ENCODE measurements around the gene LAMA3.

LAMA3 gene

DNA sequence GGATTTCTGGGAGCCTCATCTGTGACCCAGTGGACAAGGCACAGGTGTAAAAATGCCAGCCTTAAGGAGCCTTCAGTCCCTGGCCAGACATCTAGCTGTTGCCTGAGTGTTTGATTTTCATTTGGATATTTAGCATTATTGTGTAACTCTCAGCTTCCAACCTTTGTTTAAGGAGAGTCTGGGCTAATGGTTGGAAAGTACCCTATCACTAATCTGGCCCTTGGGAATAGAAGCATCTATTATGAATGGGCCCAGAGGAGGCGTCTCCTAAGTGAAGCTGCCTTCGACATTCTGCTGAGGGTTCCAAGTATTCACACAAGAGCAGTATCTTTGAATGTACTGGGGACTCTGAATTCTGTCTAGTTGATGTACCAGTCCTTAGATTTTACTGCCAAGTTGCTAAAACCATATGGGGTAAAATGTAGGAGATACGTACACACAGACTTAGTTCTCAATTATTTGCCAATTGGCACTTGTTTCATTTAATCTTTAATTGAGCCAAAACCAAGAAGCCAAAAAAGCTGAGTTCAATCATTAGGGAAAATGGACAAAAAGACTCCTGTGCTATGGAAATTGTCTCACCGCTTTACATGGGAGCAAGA is 19.3 kb upstream of the LAMA3 start:
- no peak for DNase-seq (ENCODE audit: low read depth)

DNA sequence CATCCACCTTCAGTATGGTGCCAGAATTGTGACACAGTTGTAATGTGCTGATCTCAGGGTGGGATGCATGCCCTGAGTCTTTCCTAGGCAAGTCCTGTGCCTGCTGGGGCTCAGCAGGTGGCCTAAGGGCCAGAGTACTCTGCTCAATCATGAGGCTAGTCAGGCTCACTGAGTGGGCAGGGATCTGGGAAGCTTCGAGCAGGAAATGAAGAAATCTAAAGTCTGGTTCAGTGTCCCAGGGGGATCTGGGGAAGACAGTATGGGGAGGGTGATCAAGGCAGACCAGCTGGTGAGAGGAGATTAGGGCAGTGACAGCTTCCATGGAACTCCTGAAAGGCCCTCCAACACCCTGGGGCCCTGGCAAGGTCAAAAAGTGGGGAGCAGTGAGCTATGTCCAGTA is 17.7 kb upstream of the LAMA3 start:
- no peak for DNase-seq (ENCODE audit: low read depth)

DNA sequence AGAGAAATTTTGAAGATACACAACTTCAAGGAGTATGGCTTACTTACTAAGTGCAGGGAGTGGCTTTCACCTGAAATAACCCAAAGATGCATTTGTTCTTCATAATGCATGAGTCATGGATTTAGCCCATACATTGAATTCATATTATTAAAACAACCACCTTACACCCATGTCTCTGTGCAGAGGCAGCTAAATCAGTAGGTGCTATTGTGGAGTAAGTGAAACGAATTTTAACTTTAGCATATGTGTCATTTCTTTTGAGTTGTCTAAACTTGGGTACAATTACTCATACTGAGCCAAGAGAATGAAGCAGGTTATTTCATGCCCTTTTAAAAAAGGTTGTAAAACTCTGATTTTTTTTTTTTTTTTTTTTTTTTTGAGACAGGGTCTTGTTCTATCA is 15.5 kb upstream of the LAMA3 start:
- no peak for DNase-seq (ENCODE audit: low read depth)

DNA sequence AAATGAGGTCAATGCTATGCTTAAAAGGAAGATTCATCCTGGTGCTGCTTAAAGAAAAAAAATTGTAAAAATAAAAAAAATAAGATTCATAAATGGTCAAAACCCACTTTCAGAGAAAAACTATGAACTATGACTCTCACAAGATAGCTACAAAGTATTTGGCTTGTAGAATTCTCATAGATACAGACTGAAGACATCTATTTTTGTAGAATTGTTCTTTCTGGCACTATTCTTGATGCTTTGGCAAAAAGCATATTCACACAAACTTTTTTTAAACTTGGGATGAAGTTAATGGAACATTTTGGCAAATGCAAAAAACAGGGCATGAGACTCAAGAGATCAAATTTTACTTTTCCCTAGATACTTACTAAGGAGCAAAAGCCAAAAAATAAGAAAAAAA is 14.0 kb upstream of the LAMA3 start:
- DNase-seq (ENCODE audit: low read depth) = no peak

DNA sequence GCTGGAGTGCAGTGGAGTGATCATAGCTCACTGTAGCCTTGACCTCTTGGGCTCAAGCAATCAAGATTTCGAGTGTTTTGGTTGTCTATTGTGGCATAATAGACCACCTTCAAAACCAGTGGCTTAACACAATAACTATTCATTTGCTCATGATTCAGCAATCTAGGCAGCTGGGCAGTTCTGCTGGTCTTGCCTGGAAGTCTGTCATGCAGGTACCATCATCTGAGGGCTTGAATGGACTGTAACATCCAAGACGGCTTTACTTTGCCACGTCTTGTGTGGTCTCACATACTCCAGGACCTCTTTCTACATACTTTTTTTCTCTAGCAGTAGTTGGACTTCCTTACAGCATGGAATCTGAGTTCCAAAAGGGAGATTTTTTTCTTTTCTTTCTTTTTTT is 13.4 kb upstream of the LAMA3 start:
- DNase-seq (ENCODE audit: low read depth) = no peak

DNA sequence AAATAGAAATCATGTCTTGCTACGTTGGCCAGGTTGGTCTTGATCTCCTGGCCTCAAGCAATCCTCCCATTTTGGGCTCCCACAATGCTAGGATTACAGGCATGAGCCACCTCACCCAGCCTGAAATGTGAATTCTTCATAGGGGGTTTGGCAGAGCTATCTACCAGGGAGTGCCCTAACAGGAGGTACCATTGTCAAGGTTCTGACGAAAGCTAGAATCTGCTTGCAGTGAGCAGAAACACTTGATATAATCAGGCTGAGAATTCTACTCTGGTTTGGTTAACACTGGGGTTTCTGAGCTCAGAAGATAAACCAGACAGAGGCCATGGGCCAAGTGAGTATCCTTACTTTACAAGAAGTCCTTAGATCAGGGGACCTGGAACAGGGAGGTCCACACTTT is 7.2 kb upstream of the LAMA3 start:
- DNase-seq (ENCODE audit: low read depth) = no peak

DNA sequence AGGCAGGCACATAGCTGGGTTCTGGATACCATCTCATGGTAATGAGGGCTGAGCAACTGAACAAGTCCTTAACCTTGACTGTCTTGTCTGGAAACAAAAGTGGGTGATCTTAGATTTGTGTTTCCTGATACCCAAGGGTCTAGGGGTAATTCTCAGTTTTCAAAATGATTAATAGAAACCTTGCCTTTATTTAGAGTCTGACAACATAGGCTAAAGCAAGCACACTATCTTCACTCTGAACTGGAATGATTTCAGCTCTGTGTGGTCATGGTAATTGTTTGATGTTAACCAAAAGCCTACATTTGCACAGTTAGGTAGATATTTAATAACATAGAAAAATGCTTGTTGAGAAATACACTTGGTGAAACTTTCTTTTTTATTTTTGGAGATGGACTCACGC is 6.8 kb upstream of the LAMA3 start:
- no peak for DNase-seq (ENCODE audit: low read depth)

DNA sequence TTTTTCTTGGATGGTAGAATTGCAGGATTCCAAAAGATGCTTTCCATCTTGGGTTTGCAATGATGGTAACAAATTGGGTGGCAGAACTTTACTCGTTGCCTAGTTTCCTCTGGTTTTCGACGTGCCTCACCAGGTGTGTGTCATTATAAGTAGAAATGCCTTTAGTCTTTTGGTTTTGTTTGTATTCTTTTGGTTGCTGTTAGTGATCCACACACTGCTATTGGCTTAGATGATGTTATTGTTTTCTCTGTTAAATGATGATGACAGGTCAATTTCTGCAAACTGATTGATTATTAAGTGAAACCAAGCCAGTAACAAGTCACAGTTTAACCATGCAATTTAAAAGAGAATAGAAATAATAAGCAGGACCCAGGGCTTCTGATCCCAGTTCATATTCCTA is 6.1 kb upstream of the LAMA3 start:
- DNase-seq (ENCODE audit: low read depth) = no peak

DNA sequence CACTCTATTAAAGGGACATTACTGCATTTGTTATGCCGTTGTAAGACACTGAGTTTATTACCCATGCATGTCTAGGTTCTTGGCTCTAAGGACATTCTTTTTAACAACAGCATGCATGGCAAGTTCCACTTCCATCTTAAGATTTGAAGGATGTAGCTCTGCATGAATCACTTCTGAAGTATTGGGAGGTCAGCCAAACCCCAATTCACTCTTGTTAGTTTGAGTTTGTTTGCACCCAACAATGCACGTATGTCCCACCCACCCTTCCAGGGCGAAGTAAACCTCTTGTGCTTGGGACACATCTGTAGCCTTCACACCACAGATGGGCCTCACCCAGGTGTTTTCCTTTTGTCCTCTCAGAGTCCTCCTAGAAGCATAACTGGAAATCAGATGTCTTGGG is 5.6 kb upstream of the LAMA3 start:
- DNase-seq (ENCODE audit: low read depth) = no peak

DNA sequence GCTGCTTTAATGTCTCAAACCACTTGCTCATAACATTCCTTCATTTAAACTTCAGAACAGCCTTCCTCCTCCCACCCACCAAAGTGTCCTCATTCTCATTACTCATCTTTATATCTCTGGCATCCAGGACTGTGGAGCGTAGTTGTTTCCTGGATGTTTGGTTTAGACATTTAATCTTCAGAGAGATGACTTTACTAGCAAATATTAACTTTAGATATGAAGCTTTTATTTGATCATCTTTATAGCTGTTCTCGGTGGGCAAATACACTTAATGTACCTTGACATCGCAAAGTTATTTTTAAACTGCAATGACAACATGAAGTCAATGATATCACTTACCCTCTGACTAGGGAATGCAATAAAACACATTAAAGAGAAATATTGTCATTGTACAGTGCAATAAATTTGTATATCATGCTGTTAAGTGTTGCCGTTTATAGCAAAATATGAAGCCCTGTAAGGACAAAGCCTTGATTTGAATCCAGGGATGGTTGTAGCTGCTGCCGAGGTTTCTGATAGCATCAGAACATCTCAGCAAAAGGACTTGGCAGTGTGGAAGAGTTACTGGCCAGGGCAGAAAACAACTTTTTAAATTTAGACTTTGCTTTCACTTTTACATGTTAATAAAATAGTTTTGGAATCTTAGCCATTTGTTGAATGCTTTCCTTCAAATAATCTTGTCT is 4.6 kb upstream of the LAMA3 start:
- no peak for DNase-seq (ENCODE audit: low read depth)

DNA sequence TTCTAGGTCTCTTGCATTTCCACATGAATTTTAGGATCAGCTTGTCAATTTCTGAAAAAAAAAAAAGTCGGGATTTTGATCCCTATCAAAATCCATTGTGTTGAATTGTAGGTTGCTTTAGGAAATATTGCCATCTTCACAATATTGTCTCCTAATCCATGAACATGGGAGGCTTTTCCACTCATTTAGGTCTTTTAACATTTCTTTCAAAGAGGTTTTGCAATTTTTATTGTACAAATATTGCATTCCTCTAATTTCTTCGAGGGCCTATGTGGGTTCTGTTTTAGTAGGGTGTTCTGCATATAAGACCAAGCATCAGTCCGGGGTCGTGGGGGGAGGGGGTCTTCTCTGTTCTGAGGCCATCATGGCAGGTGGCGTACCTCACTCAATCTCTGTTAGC is 725 bp upstream of the LAMA3 start:
- DNase-seq (ENCODE audit: low read depth) = no peak

DNA sequence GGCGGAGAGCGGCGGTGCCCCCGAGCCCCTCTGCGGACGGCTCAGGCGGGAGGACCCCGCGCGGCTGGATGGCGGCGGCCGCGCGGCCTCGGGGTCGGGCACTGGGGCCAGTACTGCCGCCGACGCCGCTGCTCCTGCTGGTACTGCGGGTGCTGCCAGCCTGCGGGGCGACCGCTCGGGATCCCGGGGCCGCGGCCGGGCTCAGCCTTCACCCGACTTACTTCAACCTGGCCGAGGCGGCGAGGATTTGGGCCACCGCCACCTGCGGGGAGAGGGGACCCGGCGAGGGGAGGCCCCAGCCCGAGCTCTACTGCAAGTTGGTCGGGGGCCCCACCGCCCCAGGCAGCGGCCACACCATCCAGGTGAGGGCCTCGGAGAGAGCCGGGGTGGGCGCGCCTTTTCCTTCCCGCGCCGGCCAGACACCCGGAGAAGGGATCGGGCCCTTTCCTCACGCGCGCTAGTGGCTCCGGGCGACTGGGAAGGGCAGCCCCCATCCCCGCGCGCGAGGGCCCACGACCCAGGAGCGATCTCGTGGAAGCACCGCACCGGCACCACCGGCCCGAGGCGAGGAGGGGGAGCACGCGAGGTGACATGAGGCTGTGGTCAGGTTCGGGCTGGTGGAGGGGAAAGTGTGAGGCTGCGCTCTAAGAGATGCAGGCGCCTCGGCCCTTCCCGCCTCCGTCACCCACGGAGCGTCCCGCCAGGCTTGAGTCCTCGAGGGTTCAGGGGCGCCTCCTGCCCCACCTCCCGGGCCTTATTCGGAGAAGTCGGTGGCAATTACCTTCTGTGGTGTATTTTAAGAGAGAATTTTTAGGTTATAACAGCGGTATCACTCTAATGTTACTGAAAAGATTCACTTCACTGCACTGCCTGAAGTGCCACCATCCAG is 607 bp downstream of the LAMA3 start:
- no peak for DNase-seq (ENCODE audit: low read depth)

DNA sequence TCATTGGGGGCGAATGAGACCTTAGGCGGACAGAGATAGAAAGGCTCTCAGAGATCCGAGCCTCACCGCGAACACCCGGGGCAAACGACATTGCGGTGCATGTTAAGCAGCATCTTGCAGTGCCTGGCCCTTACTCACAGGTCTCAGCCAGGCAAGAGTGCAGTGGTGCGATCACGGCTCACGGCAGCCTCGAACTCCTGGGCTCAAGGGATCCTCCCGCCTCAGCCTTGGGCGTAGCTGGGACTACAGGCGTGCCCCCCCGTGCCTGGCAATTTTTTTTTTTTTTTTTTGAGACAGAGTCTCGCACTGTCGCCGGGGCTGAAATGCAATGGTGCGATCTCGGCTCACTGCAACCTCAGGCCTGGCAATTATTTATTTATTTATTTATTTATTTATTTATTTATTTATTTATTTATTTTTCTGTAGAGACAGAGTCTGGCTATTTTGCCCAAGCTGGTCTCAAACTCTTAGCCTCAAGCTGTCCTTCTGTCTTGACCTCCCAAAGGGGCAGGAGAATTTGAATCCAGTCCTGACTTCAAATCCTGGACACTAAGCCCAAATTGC is 1.3 kb downstream of the LAMA3 start:
- DNase-seq (ENCODE audit: low read depth) = no peak

DNA sequence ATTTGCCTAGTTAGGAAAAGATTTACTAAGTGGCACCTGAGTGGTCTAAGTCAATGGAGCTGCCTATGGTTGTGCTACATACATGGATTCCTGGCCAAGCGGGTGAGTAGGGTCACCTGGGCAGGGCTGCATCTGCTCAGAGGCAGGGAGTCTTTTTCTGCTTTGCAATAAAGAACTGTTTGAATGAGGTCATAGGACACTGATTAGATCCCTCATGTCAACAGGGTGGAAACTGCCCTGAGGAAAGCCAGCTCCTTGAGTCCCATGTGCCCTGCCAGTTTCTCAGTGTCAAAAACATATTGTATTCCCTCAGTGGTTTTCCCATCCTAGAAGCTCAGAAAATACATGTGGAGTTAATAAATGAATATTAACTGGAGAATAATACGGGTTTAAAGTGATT is 4.6 kb downstream of the LAMA3 start:
- DNase-seq (ENCODE audit: low read depth) = no peak

DNA sequence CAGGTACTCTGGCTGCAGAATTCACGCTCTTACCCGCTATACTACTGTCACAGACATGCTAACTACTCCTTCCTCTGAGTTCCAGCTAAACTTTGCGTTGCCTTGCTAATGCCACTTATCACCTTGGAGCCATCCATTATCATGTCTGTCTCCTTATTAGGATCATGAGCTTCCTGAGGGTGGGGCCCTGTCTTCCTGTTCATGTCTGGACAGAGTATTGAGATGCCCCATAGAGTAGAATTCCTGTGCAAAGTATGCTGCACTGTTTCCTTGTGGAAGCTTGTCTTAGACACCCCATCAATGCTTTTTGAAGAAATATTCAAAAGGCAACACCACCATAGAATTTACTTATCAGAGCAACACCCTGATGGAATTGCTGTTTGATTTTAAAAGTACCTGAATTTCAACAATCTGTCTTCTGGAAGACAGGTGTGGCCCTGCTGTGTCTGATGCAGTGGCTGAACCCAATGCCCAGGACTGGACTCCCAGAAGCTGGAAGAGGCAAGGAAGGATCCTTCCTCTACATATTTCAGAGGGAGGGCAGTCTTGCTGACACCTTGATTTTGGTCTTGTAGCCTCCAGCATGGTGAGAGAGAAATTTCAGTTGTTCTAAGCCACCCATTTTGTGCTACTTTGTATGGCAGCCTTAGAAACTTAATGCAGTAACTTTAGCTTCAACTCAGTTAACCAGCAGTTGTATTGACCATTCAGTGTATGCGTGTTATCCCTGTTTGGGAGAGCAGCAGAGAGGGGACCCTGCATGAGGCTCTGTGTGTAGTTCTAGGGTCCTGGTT is 5.6 kb downstream of the LAMA3 start:
- no peak for DNase-seq (ENCODE audit: low read depth)

DNA sequence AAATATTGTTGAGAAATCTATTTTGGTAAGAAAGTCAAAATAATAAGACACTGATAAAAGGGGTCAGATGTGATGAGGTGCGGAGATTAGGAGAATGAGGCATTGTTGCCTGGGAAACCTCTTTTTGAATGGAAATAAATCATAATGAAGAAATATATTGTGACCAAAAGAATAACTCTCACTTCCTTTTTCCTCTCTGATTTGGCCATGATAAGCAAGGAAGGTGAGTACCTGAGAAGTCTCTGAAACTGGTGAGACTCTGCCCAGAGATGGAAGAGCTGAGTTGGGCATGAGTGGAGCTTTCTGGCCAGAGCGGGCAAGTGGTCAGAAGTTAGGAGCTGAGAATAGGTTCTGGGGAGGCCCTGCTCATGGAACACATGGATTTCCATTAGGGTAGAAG is 11.8 kb downstream of the LAMA3 start:
- no peak for DNase-seq (ENCODE audit: low read depth)

DNA sequence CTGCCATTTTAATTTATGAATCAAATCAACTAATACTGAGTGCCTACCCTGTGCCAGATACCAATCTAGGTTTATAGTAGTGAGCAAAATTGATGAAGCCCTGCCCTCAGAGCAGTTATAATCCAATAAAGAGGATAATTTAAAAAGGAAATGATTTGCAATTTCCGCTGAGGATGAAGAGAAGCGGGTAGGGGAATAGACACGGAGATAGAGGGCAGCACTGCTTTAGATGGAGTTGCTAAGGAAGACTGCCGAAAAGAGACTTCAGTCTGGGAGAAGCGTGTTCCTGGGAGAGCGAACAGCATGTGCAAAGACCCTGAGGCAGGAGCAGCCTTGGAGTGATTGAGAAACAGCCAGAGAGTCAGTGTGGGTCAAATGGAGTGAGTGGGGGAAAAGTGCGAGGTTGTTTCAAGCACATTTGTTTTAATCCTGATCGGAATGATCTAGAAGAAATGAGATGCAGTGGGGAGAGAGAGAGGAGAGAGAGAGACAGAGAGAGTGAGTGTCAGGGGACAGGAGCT is 12.4 kb downstream of the LAMA3 start:
- DNase-seq (ENCODE audit: low read depth) = no peak

DNA sequence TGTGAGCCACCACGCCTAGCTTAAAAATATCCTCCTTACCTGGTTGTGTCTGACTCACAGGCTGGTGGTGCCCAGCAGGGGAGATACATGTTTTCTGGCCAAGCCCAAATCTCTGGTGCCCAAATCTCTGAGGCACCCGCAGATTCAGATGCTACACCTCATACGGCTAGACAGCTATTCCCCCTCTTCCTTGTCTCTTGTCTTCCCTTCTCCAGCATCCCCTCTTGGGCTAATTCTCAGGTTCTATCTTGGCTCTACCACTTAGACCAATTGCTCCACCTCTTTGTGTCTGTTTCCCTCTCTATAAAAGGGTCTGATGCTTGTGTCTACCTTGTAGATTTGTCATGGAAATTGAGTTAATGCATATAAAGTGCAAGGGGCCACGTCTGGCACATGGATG is 13.4 kb downstream of the LAMA3 start:
- no peak for DNase-seq (ENCODE audit: low read depth)

DNA sequence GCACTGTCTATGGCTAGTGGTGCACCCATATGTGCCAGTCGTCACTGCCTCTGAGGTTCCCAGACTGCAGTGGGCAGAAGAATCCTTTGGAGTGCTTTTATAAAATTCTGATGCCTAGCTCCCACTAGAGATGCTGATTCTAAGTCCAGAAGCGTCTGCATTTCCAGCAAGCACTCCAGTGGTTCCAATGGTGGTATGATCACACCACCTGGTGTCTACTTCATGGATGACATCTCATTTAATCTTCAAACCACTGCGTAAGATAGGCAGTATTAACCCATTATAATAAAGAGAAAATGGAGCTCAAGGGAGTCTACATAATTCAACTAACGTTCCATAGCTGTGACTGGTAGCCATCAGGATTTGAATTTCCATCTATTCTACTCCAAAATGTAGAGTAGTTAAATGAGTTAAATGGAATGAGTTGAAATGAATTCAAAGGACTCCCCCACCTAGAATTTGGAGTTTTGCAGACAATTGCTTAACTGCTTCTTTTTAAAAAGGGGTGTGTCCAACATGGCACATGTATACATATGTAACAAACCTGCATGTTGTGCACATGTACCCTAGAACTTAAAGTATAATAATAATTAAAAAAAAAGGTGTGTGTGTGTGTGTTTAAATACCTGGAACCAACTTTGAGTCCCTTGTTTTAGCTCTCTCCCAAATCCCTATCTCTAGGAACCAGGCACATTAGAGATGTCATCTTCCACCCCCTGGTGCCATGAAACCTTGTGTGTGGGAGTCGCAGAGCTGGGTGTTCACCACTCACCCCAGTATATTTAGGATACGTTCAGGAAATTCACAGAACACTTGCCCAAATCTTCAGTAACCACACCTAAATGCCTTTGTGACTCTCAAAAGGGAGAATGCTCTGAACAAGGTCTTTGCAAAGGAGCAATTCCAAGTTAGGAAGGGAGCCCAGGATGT is 14.1 kb downstream of the LAMA3 start:
- DNase-seq (ENCODE audit: low read depth) = no peak

DNA sequence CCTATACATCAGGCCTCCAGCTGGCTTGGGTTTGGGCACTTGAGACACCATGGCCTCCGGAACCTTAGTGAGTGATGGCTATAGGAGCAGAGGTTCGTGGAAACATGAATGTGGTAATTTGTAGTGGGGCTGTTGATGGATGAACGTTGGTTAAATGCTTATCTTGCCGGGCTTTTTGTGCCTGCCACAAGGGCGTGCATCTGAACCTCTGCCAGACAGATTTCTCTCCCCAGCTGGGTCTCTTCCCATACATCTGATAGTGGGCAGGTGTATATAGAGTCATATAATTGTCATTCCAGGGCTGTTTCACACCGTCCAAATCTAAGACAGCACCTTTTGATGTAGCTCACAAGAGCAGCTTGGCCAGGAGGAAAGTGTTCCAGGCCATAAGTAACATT is 14.7 kb downstream of the LAMA3 start:
- no peak for DNase-seq (ENCODE audit: low read depth)

DNA sequence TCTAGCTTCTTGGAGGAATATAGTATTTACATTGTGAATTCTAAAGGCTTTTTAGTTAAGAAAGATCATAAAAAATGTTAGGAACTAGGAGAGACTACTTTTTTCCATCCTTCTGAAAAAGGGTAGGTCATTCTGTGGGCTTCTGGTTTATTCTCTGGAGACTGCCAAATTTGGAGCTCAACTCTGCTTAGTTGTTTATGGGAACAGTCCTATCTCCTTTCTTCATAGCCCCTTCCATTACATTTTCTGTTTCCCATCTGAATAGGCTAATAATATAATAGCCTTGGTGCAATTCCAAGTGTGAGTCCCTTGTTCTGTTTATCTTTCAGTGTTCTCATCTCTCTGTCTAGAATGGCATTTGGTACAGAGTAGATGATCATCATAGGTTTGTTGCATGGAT is 15.6 kb downstream of the LAMA3 start:
- no peak for DNase-seq (ENCODE audit: low read depth)

Data from stimulated activated CD8-positive, alpha-beta memory T cell treated with anti-CD3 and anti-CD28 coated beads, Interleukin-15, amount 100 ng/mL, for 24 hours (primary cell).